ENCODE results near the gene KHDRBS2. TPM values are rescaled to one million over a fixed set of nuclear protein-coding genes. Genes with fewer than 3 reads are reported as not detected.
A peak's percentile ranks its signal among the peaks of the same experiment; 100 is the strongest.

Gene KHDRBS2
- total RNA-seq: under 1 TPM in 2 of 9 donors, not detected in 7; 0.15 to 0.29 TPM
- not detected for polyA plus RNA-seq
- long read RNA-seq, donor 1: 0 reads
- long read RNA-seq, donor 2: 0 reads
- long read RNA-seq, donor 3: 0 reads

- Histone ChIP-seq H3K4me3 (peak within 1 kb of the TSS in 11 of 12 donors; percentile 10 to 58 (median 42)), H3K4me1 (peaks cover 0 to 8% (median 0%) of the 10 kb centered on the region in 12 donors), H3K27ac (no peak within 1 kb of the TSS), H3K36me3 (no peaks in the 10 kb centered on the region), H3K27me3 (peaks cover 0 to 36% (median 11%) of the 10 kb centered on the region in 9 donors), H3K9me3 (no peaks in the 10 kb centered on the region)
- 1 to 2% (median 2%) methylated on average over 50 to 66 of the region's 66 CpGs for WGBS, 4 donors
- TF ChIP-seq POLR2A (IDR thresholded peaks at IDR 0.05) (no peak), CTCF (IDR thresholded peaks at IDR 0.05) (no peak)
- DNase-seq (peak; percentile 72 to 90 (median 73)), ATAC-seq (peak; percentile 67 to 96 (median 94))
- intact Hi-C loops (cut with DNase I): loop anchor here in 1 of 10 donors (10.0 kb wide), 1 partner anchor 471 kb away; no protein-coding TSS in a partner anchor
Measured at GRCh38 chr6:62285612-62286469, at the start of gene KHDRBS2. TSS of gene KHDRBS2 (minus strand) at chr6:62286225.

- 74 to 77% (median 75%) methylated on average over 2 of the region's 2 CpGs for WGBS, 4 donors
- DNase-seq (no peak), ATAC-seq (no peak)
- Histone ChIP-seq H3K36me3 (no peaks in the 10 kb centered on the region), H3K9me3 (peaks cover 0 to 21% (median 4%) of the 10 kb centered on the region in 12 donors), H3K27me3 (no peaks in the 10 kb centered on the region), H3K4me3 (no peak overlapping the region), H3K27ac (no peak overlapping the region), H3K4me1 (peaks cover 0 to 7% (median 0%) of the 10 kb centered on the region in 12 donors)
- TF ChIP-seq CTCF (IDR thresholded peaks at IDR 0.05) (no peak), POLR2A (IDR thresholded peaks at IDR 0.05) (no peak)
- intact Hi-C loops (cut with DNase I): no loop called here
Measured at GRCh38 chr6:62328607-62329006, 42.6 kb upstream of the KHDRBS2 start.

- ATAC-seq (no peak), DNase-seq (no peak)
- intact Hi-C loops (cut with DNase I): no loop called here
- Histone ChIP-seq H3K4me1 (peaks cover 0 to 7% (median 0%) of the 10 kb centered on the region in 12 donors), H3K4me3 (no peak overlapping the region), H3K36me3 (no peaks in the 10 kb centered on the region), H3K9me3 (peaks cover 0 to 3% (median 0%) of the 10 kb centered on the region in 12 donors), H3K27me3 (no peaks in the 10 kb centered on the region), H3K27ac (no peak overlapping the region)
- TF ChIP-seq CTCF (IDR thresholded peaks at IDR 0.05) (no peak), POLR2A (IDR thresholded peaks at IDR 0.05) (no peak)
- 43 to 64% (median 48%) methylated on average over 4 of the region's 4 CpGs for WGBS, 4 donors
Measured at GRCh38 chr6:62324834-62325233, 38.8 kb upstream of the KHDRBS2 start.

- Histone ChIP-seq H3K9me3 (peaks cover 0 to 3% (median 0%) of the 10 kb centered on the region in 12 donors), H3K27ac (no peak overlapping the region), H3K4me1 (peaks cover 0 to 7% (median 0%) of the 10 kb centered on the region in 12 donors), H3K4me3 (no peak overlapping the region), H3K27me3 (no peaks in the 10 kb centered on the region), H3K36me3 (no peaks in the 10 kb centered on the region)
- intact Hi-C loops (cut with DNase I): no loop called here
- TF ChIP-seq POLR2A (IDR thresholded peaks at IDR 0.05): no peak
- WGBS, 4 donors: 60 to 69% (median 65%) methylated on average over 7 of the region's 7 CpGs
- no peak for ATAC-seq
- no peak for DNase-seq
Measured at GRCh38 chr6:62323818-62324431, 37.9 kb upstream of the KHDRBS2 start.
